SU-DHL-6 (cell line): ENCODE measurements around the gene FSIP1.

ENCODE experiments used
- H2AFZ ChIP-seq: fragments of 200-600 bp; sonication (generic); 2 replicates; pipeline ENCODE4 v1.6.1; 2014; ENCODE audit warnings: low read depth, mild to moderate bottlenecking, moderate library complexity, mixed read lengths, antibody characterized with exemption, low read length; ENCODE audit not compliant: severe bottlenecking
- H3F3A ChIP-seq: fragments of 200-600 bp; shearing (Covaris generic); 2 replicates; pipeline ENCODE4 v1.6.0; 2016; ENCODE audit warnings: antibody characterized with exemption, mild to moderate bottlenecking; ENCODE audit not compliant: insufficient read depth
- H3K27ac ChIP-seq: fragments of 200-600 bp; sonication (generic); 2 replicates; pipeline ENCODE4 v1.5.1; 2016; ENCODE audit warnings: low read depth, mild to moderate bottlenecking, low read length, moderate library complexity, mixed read lengths
- H3K27me3 ChIP-seq: fragments of 200-600 bp; sonication (generic), shearing (Covaris generic); 2 replicates; pipeline ENCODE4 v1.6.0; 2014; ENCODE audit warnings: mild to moderate bottlenecking, low read length
- H3K36me3 ChIP-seq: fragments of 200-600 bp; sonication (generic); 2 replicates; pipeline ENCODE4 v1.6.1; 2014; ENCODE audit warnings: mild to moderate bottlenecking, low read length, mixed read lengths
- H3K4me2 ChIP-seq: fragments of 300-600, 200-600 bp; shearing (Covaris generic), sonication (generic); 2 replicates; pipeline ENCODE4 v1.6.0; 2014; ENCODE audit warnings: low read length, low read depth, mild to moderate bottlenecking; ENCODE audit not compliant: poor library complexity, severe bottlenecking
- H3K4me3 ChIP-seq: fragments of 200-600 bp; sonication (generic); 2 replicates; pipeline ENCODE4 v1.5.1; 2014; ENCODE audit warnings: antibody characterized with exemption, low read length, mild to moderate bottlenecking, mixed read lengths; ENCODE audit not compliant: insufficient read depth, poor library complexity, severe bottlenecking
- H3K79me2 ChIP-seq: fragments of 200-600 bp; sonication (generic); 2 replicates; pipeline ENCODE4 v1.6.1; 2014; ENCODE audit warnings: mild to moderate bottlenecking, low read length, moderate library complexity; ENCODE audit not compliant: insufficient read depth
- H3K9ac ChIP-seq: fragments of 200-600 bp; sonication (generic); 2 replicates; pipeline ENCODE4 v1.7.0; 2014; ENCODE audit warnings: mild to moderate bottlenecking, low read length
- H3K9me2 ChIP-seq: fragments of 200-600 bp; sonication (generic); replicated peaks from 2 replicates; pipeline ENCODE4 v1.6.1; 2014; ENCODE audit warnings: low read length; ENCODE audit not compliant: insufficient read depth
- H3K9me3 ChIP-seq: fragments of 200-600 bp; sonication (generic); 2 replicates; pipeline ENCODE4 v1.6.1; 2014; ENCODE audit warnings: low read length, mixed read lengths; ENCODE audit not compliant: insufficient read depth
- H4K20me1 ChIP-seq: fragments of 200-600 bp; sonication (generic); 2 replicates; pipeline ENCODE4 v1.6.1; 2014; ENCODE audit warnings: low read depth, mild to moderate bottlenecking, antibody characterized with exemption, low read length, moderate library complexity, mixed read lengths
- EZH2phosphoT487 ChIP-seq: fragments of 200-600 bp; sonication (generic), shearing (Covaris generic); conservative IDR thresholded peaks from 2 replicates; pipeline ENCODE4 v1.6.1; 2018; ENCODE audit warnings: mild to moderate bottlenecking, antibody characterized with exemption, low read length, moderate library complexity, mixed read lengths
- TF ChIP-seq, protein P1 (sequence below): fragments of 200-600 bp; sonication (generic); IDR thresholded peaks from one replicate; pipeline ENCODE4 v1.5.1; 2017; ENCODE audit warnings: antibody characterized with exemption, mild to moderate bottlenecking, low read length, moderate library complexity; ENCODE audit not compliant: insufficient read depth, poor library complexity, severe bottlenecking

Gene FSIP1

GRCh38 chr15:39555885-39556284, 226.8 kb downstream of the FSIP1 start:
- Histone ChIP-seq H3K4me3 (no peak overlapping the region), H3K9me3 (no peaks in the 10 kb centered on the region), H3K27me3 (no peaks in the 10 kb centered on the region), H3F3A (no peaks in the 10 kb centered on the region), H3K27ac (no peak overlapping the region), H2AFZ (no peak overlapping the region), H3K36me3 (no peaks in the 10 kb centered on the region), H3K9me2 (no peaks in the 10 kb centered on the region), H3K4me2 (no peak overlapping the region), H3K9ac (no peak overlapping the region), H3K79me2 (no peaks in the 10 kb centered on the region), H4K20me1 (no peaks in the 10 kb centered on the region)
- TF ChIP-seq, protein P1, sequence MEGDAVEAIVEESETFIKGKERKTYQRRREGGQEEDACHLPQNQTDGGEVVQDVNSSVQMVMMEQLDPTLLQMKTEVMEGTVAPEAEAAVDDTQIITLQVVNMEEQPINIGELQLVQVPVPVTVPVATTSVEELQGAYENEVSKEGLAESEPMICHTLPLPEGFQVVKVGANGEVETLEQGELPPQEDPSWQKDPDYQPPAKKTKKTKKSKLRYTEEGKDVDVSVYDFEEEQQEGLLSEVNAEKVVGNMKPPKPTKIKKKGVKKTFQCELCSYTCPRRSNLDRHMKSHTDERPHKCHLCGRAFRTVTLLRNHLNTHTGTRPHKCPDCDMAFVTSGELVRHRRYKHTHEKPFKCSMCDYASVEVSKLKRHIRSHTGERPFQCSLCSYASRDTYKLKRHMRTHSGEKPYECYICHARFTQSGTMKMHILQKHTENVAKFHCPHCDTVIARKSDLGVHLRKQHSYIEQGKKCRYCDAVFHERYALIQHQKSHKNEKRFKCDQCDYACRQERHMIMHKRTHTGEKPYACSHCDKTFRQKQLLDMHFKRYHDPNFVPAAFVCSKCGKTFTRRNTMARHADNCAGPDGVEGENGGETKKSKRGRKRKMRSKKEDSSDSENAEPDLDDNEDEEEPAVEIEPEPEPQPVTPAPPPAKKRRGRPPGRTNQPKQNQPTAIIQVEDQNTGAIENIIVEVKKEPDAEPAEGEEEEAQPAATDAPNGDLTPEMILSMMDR = no peak
- TF ChIP-seq EZH2phosphoT487 = no peak

GRCh38 chr15:39554746-39555387, 227.8 kb downstream of the FSIP1 start:
- no peak overlapping the region for H3K4me2 ChIP-seq

GRCh38 chr15:39553947-39554693, 228.5 kb downstream of the FSIP1 start:
- no peaks in the 10 kb centered on the region for H4K20me1 ChIP-seq
- H3K36me3 ChIP-seq = no peaks in the 10 kb centered on the region
- H3K9me3 ChIP-seq = no peaks in the 10 kb centered on the region
- no peaks in the 10 kb centered on the region for H3K79me2 ChIP-seq
- H3K4me2 ChIP-seq = no peak overlapping the region
- no peaks in the 10 kb centered on the region for H3K9me2 ChIP-seq
- H3F3A ChIP-seq = no peaks in the 10 kb centered on the region
- TF ChIP-seq, protein P1 = no peak
- TF ChIP-seq EZH2phosphoT487 = no peak
- H3K4me3 ChIP-seq = no peak overlapping the region
- no peak overlapping the region for H3K9ac ChIP-seq
- no peak overlapping the region for H2AFZ ChIP-seq
- no peak overlapping the region for H3K27ac ChIP-seq
- no peaks in the 10 kb centered on the region for H3K27me3 ChIP-seq

More at GRCh38 chr15:39554746-39555387, 227.8 kb downstream of the FSIP1 start:
- H3K9me2 ChIP-seq = no peaks in the 10 kb centered on the region
- no peaks in the 10 kb centered on the region for H4K20me1 ChIP-seq
- no peak overlapping the region for H3K9ac ChIP-seq
- no peak overlapping the region for H2AFZ ChIP-seq
- H3K27ac ChIP-seq = no peak overlapping the region
- TF ChIP-seq, protein P1 = no peak
- no peak for TF ChIP-seq EZH2phosphoT487
- no peaks in the 10 kb centered on the region for H3K36me3 ChIP-seq
- no peaks in the 10 kb centered on the region for H3F3A ChIP-seq
- no peaks in the 10 kb centered on the region for H3K79me2 ChIP-seq
- no peaks in the 10 kb centered on the region for H3K27me3 ChIP-seq
- no peaks in the 10 kb centered on the region for H3K9me3 ChIP-seq
- no peak overlapping the region for H3K4me3 ChIP-seq
